OCI-LY1 (cell line): ENCODE results near the gene KRT12.

ENCODE experiments used
- H2AFZ ChIP-seq: fragments of 200-600 bp; sonication (generic), shearing (Covaris generic); 2 replicates; pipeline ENCODE4 v1.6.0; 2014; ENCODE audit warnings: antibody characterized with exemption, mild to moderate bottlenecking, low read length
- H3F3A ChIP-seq: fragments of 200-600 bp; sonication (generic), shearing (Covaris generic); 2 replicates; pipeline ENCODE4 v1.6.0; 2014; ENCODE audit warnings: mild to moderate bottlenecking, antibody characterized with exemption, low read length, moderate library complexity; ENCODE audit not compliant: insufficient read depth
- H3K27ac ChIP-seq: fragments of 200-600 bp; sonication (generic); 2 replicates; pipeline ENCODE4 v1.5.1; 2014; ENCODE audit warnings: low read length, mixed run types, mild to moderate bottlenecking, low read depth; ENCODE audit not compliant: poor library complexity, severe bottlenecking
- H3K27me3 ChIP-seq: fragments of 200-600 bp; sonication (generic); 2 replicates; pipeline ENCODE4 v1.6.0; 2014; ENCODE audit warnings: antibody characterized with exemption, mild to moderate bottlenecking, low read length, moderate library complexity; ENCODE audit not compliant: insufficient read depth
- H3K36me3 ChIP-seq: fragments of 200-600 bp; sonication (generic); 2 replicates; pipeline ENCODE4 v1.6.1; 2014; ENCODE audit warnings: mild to moderate bottlenecking, antibody characterized with exemption, low read length, moderate library complexity, mixed read lengths; ENCODE audit not compliant: insufficient read depth
- H3K4me1 ChIP-seq: fragments of 200-600 bp; sonication (generic); 2 replicates; pipeline ENCODE4 v1.5.1; 2014; ENCODE audit warnings: mild to moderate bottlenecking, low read length, moderate library complexity; ENCODE audit not compliant: insufficient read depth, severe bottlenecking
- H3K4me2 ChIP-seq: fragments of 200-600 bp; sonication (generic), shearing (Covaris generic); 2 replicates; pipeline ENCODE4 v1.6.1; 2014; ENCODE audit warnings: low read length
- H3K4me3 ChIP-seq: fragments of 200-600 bp; sonication (generic); 2 replicates; pipeline ENCODE4 v1.5.1; 2014; ENCODE audit warnings: low read length, low read depth, mild to moderate bottlenecking, mixed read lengths; ENCODE audit not compliant: poor library complexity, severe bottlenecking
- H3K79me2 ChIP-seq: fragments of 200-600 bp; shearing (Covaris generic); 2 replicates; pipeline ENCODE4 v1.6.1; 2016; ENCODE audit warnings: mixed run types, low read length, mixed read lengths; ENCODE audit not compliant: insufficient read depth
- H3K9ac ChIP-seq: fragments of 200-600 bp; sonication (generic), shearing (Covaris generic); 2 replicates; pipeline ENCODE4 v1.6.1; 2014; ENCODE audit warnings: mild to moderate bottlenecking, low read length, mixed read lengths
- H3K9me2 ChIP-seq: fragments of 200-600 bp; sonication (generic), shearing (Covaris generic); 2 replicates; pipeline ENCODE4 v1.6.1; 2014; ENCODE audit warnings: low read depth, mild to moderate bottlenecking, low read length, mixed read lengths
- H3K9me3 ChIP-seq: fragments of 200-600 bp; shearing (Covaris generic); 2 replicates; pipeline ENCODE4 v1.6.1; 2014; ENCODE audit warnings: low read length, mixed read lengths
- H4K20me1 ChIP-seq: fragments of 200-600 bp; sonication (generic), shearing (Covaris generic); 2 replicates; pipeline ENCODE4 v1.6.0; 2016; ENCODE audit warnings: mild to moderate bottlenecking, low read length; ENCODE audit not compliant: insufficient read depth
- EZH2 ChIP-seq: fragments of 200-600 bp; sonication (generic), shearing (Covaris generic); IDR thresholded peaks from 2 replicates; pipeline ENCODE4 v1.8.0; 2017; ENCODE audit warnings: borderline replicate concordance, mixed run types, mild to moderate bottlenecking, antibody characterized with exemption, low read length, moderate library complexity, mixed read lengths
- TF ChIP-seq, protein P1 (sequence below): fragments of 200-600 bp; sonication (generic), shearing (Covaris generic); IDR thresholded peaks from 2 replicates; pipeline ENCODE4 v1.5.1; 2017; ENCODE audit warnings: mild to moderate bottlenecking, antibody characterized with exemption, low read length, moderate library complexity, mixed read lengths

The KRT12 gene

DNA sequence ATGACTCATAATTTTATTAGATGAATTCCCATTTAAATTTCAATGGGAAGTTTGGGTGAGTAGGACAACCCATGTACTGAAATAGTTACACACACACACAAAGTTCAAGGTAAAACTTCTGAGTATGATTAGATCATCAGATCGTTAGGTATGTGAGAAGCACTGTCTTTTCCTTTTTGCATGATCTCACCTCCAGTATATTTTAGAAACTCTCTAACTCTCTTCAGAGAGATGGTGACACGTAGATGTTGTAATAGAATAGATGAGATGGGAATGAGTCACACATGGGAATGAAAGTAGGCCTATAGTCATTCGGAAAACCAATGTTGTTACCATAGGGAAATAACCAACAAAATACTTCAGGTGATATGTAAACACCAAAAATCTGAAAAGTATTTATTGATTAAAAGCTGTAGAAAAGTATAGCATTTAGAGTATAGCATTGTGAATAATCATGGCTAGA, 48.2 kb upstream of the KRT12 start:
- TF ChIP-seq, protein P1, sequence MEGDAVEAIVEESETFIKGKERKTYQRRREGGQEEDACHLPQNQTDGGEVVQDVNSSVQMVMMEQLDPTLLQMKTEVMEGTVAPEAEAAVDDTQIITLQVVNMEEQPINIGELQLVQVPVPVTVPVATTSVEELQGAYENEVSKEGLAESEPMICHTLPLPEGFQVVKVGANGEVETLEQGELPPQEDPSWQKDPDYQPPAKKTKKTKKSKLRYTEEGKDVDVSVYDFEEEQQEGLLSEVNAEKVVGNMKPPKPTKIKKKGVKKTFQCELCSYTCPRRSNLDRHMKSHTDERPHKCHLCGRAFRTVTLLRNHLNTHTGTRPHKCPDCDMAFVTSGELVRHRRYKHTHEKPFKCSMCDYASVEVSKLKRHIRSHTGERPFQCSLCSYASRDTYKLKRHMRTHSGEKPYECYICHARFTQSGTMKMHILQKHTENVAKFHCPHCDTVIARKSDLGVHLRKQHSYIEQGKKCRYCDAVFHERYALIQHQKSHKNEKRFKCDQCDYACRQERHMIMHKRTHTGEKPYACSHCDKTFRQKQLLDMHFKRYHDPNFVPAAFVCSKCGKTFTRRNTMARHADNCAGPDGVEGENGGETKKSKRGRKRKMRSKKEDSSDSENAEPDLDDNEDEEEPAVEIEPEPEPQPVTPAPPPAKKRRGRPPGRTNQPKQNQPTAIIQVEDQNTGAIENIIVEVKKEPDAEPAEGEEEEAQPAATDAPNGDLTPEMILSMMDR = no peak
- no peak for TF ChIP-seq EZH2
- no peak overlapping the region for H3K4me2 ChIP-seq

DNA sequence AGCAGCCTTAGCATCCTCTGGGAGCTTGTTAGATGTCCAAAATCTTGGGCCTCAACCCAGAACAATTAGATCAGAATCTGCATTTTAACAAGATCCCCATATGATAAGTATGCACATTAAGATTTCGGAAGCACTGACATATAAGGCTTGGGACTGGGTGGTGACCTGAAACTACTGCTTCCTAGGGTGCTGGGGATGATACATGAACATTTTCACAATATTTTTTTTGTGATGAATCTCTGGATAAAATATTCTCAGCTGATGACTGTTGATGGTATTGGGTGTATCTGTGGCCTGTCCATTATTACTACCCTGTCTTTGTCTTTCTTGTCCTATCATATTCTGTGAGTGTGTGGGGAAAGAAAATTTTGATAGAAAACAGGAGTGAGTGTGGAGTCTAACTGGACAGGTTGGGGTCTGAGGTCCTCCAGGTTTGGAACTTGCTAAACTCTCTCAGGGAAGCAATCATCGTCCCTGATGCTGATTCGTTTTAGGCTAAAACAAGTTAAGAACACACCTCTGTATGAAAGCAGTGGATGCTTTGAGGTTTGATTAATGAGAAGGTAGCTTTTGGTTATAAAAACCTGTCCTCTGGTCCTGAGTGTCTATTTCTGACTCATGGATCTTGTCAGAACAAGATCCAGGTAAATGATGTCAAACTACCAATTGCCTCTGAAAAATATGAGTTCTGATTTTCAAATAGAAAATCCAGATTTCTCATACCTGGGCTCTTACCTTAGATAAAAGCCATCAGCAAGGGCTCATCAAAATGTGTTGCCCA, 47.2 kb upstream of the KRT12 start:
- no peak overlapping the region for H3K4me3 ChIP-seq
- H2AFZ ChIP-seq = no peak overlapping the region
- no peaks in the 10 kb centered on the region for H3K79me2 ChIP-seq
- TF ChIP-seq EZH2 = no peak
- TF ChIP-seq, protein P1 = no peak
- no peaks in the 10 kb centered on the region for H3K9me3 ChIP-seq
- no peaks in the 10 kb centered on the region for H4K20me1 ChIP-seq
- no peaks in the 10 kb centered on the region for H3K4me1 ChIP-seq
- H3K4me2 ChIP-seq = no peak overlapping the region
- H3F3A ChIP-seq = no peaks in the 10 kb centered on the region
- no peak overlapping the region for H3K9ac ChIP-seq
- no peaks in the 10 kb centered on the region for H3K9me2 ChIP-seq
- no peaks in the 10 kb centered on the region for H3K27me3 ChIP-seq
- no peaks in the 10 kb centered on the region for H3K36me3 ChIP-seq
- no peak overlapping the region for H3K27ac ChIP-seq

More for the DNA sequence above, 48.2 kb upstream of the KRT12 start:
- H3K36me3 ChIP-seq = no peaks in the 10 kb centered on the region
- H3K4me1 ChIP-seq = no peaks in the 10 kb centered on the region
- no peak overlapping the region for H3K27ac ChIP-seq
- H3K79me2 ChIP-seq = no peaks in the 10 kb centered on the region
- no peaks in the 10 kb centered on the region for H3K9me2 ChIP-seq
- no peaks in the 10 kb centered on the region for H3F3A ChIP-seq
- H3K9ac ChIP-seq = no peak overlapping the region
- H3K9me3 ChIP-seq = no peaks in the 10 kb centered on the region
- no peaks in the 10 kb centered on the region for H4K20me1 ChIP-seq
- no peak overlapping the region for H2AFZ ChIP-seq
- no peak overlapping the region for H3K4me3 ChIP-seq
- no peaks in the 10 kb centered on the region for H3K27me3 ChIP-seq

DNA sequence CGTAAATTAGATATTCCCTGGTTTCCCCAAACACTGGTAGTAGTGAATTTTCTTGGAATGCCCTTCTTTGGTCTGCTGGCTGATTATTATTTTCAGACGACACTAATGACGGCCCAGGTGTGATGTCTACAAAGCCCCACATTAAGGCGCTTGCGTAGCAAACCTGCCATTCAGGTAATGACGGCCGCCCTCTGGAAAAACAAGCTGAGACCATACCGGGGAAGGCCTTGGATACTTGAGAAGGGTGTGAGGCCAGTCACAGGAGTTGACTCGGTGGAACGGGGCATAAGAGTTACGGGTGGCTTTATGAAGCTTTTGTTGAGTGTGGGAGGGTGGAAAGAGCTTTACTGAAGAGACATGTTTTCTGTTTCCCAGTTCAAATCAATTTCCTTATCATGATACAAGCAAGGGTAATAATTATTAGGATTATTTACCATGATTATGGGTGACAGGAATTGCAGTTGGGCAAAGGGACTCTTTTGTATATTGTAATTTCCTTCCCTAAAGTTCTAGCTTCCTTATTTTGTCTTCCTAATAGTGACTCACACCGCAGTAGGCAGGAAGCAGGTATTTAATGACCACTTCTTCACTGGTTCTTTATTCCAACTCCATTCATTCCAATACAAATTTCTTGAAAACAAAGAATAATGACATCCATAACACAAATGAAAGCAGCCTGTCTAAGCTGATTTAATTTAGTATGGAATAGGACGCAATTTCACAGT, 45.6 kb upstream of the KRT12 start:
- H3K27me3 ChIP-seq = no peaks in the 10 kb centered on the region; the same call in 1 of the 2 replicates
- no peaks in the 10 kb centered on the region for H3F3A ChIP-seq
- no peaks in the 10 kb centered on the region for H3K9me2 ChIP-seq
- no peak for TF ChIP-seq EZH2
- TF ChIP-seq, protein P1 = no peak
- no peak overlapping the region for H3K4me3 ChIP-seq
- no peak overlapping the region for H3K9ac ChIP-seq
- H3K36me3 ChIP-seq = no peaks in the 10 kb centered on the region
- H3K79me2 ChIP-seq = no peaks in the 10 kb centered on the region
- no peaks in the 10 kb centered on the region for H4K20me1 ChIP-seq
- no peaks in the 10 kb centered on the region for H3K4me1 ChIP-seq
- no peak overlapping the region for H3K27ac ChIP-seq
- H3K9me3 ChIP-seq = no peaks in the 10 kb centered on the region
- no peak overlapping the region for H2AFZ ChIP-seq
- no peak overlapping the region for H3K4me2 ChIP-seq
